ENCODE data around the gene SEZ6L.

Gene SEZ6L

DNA sequence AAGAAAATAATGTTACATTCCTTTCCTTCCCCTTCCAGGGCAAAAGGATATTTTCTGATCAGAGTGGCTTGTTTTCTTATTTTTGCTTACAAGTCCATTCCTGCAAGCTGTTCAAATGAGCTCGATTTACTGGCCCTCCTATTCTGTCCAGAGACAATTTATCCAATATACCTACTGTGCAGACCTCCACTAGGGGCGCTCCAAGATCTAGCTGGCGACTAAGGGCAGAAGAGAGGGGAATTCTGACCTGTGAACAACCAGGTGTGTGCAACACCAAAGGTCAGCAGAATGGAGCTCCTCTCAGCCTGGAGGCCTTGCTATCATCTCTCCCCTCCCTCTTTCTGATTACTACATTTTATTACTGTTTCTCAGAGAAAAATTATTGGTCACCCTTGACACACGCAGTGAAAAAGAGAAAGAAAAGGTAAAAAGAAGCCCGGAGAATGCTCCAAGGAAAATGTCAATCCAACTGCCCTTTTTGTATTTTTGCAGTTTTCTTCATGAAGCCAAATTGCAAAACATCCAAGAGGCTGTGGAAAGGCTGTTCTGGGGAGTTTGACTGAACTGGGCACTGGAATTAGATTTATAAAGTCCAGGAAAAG, 3.2 kb downstream of the SEZ6L start:
- peak; percentile 10 for DNase-seq (ENCODE audit: low read depth, low spot score)
- no peak overlapping the region for H3K27ac ChIP-seq

DNA sequence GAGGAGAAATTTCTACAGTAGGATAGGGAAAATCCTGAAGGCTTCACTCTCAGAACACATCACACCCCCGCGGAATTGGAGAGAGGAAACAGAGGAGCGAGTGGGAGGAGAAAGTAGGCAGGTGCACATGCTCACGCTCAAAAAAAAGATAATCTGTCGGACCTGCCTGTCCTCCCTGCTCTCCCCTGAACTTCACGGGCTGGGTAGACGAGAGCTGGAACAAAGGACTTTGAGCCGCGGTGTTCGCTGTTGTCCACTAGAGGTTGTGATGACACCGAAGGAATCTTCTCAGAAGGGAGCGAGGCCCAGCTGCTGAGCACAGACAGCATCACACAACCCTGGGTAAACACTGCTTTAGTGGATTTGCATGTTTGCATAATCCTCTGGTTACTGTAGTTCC, 5.0 kb downstream of the SEZ6L start:
- H3K27ac ChIP-seq = no peak overlapping the region
- DNase-seq (ENCODE audit: low read depth, low spot score) = no peak

DNA sequence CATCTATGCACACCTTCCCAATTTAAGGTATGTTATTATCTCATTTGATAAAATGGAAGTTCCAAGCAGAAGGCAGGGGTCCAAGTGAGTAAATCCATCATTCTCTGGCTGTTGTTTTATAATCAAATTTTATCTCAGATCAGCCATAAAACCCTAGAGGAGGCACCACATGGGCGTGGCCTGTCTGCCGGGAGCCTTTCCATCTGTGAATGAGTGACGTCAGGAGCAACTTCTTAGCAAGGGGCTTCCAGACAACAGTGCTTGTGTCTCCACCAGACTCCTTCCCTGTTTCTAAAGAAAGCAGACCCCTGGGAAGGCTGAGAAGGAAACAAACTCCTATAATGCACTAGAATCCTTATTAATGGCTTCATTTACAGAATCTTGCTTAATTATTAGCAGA, 13.5 kb downstream of the SEZ6L start:
- no peak for DNase-seq (ENCODE audit: low read depth, low spot score)
- H3K27ac ChIP-seq = no peak overlapping the region

DNA sequence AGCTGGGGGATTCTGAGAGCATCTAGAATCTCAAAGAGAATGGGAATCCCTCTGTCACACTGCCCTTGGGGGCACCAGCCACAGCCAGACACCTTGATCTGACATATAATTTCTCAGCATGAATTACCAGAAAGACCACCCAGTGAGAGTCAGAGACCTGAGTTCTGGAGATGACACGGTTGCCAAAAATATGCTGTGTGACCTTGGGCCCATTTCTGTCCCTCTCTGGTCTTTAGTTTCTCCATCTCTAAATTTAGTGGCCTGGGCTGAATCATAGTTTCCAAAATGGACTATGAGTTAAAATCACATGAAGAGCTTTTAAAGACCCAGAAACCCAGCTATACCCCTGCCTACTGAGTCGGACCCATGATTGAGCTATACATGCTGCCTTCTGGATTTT, 15.9 kb downstream of the SEZ6L start:
- H3K27ac ChIP-seq = no peak overlapping the region
- DNase-seq (ENCODE audit: low read depth, low spot score) = no peak

DNA sequence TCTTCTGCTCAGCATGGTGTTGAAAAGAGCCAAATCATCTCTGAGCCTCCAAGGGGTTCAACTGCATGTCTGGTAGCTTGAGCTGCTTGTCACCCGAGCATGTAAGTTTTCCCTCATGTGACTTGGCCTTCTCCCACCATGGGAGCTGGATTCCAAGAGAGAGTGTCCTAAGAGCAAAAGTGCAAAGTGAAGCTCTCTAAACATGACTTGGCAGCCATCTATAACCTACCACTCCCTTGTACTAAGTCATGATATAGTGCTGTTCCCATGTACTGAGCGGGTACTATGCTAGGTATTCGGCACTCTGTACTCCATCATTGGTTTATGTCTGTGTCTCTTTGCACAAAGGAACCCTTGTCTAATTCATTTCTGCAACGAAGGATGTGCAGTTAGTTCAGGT, 19.1 kb downstream of the SEZ6L start:
- no peak for DNase-seq (ENCODE audit: low read depth, low spot score)
- H3K27ac ChIP-seq = no peak overlapping the region

DNA sequence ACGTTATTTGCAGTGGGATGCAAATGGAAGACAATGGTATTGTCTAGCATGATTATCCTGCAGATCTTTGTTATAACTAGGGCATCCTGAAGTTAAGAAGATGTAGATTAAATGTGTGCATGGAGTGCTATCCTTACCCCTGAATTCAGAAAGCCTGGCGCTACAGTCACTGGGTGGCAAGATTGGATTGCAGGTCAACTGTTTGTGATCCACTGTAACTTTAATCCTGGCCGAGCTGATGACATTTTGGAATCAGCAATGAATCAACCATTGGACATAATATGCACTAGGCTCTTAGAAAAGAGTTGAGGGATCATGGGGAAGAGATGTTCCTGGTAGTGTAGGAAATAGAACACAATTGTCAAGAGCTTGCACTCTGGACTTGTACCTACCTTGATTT, 25.1 kb downstream of the SEZ6L start:
- no peak for DNase-seq (ENCODE audit: low read depth, low spot score)
- no peak overlapping the region for H3K27ac ChIP-seq

DNA sequence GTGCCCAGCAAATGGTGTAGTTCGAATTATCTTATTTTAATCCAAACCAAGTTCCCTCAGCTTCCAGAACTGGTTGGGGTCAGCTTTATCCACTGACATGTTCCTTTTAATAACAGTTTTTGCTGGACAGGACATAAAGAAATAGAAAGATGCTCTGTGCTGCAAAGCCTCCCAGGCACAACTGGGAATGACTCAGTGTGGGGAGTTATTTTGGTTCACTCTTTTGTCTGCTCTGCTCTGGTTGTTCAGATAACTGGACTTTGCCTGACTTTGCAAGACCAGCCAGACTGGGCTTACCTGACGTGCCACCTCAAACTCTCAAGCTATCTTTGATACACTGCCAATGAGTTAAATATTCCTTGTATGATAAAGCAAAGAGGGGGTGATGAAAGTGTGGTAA, 25.6 kb downstream of the SEZ6L start:
- no peak for DNase-seq (ENCODE audit: low read depth, low spot score)
- H3K27ac ChIP-seq = no peak overlapping the region

DNA sequence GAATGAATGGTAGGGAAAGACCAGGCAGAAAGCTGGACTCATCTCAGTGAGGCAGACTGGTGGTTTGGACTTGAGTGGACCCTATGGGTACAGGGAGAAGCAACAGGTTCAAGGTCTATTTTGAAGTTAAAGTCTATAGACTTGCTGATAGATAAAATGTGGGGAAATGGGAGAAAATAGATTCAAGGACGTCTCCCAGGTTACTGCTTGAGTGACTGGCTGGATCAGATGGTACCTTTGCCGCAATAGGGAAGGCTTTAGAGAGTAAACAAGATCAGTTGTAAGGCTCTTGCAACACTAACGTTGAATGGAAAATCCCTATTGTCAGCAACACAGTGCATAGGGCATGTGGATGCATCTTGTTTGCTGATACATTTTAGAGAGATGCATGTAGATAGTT, 27.4 kb downstream of the SEZ6L start:
- DNase-seq (ENCODE audit: low read depth, low spot score) = no peak
- no peak overlapping the region for H3K27ac ChIP-seq

DNA sequence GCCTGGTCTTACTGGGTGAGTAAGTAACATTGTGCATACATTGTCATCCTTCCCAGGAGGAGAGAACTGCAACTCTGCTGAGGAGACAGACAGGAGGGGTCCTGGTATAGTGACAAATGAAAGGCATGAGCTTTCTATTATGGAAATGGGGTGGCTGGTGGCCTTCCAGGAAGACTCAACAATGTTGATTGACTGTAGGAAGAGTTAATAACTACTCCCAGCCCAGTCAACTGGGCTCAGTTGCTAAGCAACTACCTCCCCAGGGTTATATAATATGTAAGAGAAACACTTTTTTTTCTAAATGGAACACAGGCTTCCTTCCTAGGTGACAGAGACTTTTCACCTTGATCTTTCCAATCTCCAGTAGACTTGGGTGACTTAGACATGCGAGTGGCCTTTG, 28.2 kb downstream of the SEZ6L start:
- no peak overlapping the region for H3K27ac ChIP-seq

DNA sequence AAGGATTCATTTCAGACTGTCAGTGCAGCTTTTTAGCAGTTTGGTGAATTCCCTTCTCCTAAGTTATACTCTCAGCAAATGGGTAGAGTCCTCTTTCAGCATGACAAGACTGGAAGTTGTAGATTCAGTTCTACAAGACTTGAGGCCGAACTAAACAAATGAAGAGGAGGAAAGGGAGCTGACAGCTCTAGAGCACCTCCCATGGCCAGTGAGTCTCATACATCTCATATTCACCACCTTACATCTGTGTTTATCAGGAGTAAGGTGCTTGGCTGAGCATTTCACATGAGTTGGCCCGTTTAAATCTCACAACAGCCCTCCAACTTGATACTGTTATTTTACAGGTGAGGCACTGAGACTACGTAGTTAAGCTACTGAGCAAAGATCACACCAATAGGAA, 30.4 kb downstream of the SEZ6L start:
- no peak overlapping the region for H3K27ac ChIP-seq
- DNase-seq (ENCODE audit: low read depth, low spot score) = no peak

More for the DNA sequence above, 28.2 kb downstream of the SEZ6L start:
- DNase-seq (ENCODE audit: low read depth, low spot score) = no peak

DNA sequence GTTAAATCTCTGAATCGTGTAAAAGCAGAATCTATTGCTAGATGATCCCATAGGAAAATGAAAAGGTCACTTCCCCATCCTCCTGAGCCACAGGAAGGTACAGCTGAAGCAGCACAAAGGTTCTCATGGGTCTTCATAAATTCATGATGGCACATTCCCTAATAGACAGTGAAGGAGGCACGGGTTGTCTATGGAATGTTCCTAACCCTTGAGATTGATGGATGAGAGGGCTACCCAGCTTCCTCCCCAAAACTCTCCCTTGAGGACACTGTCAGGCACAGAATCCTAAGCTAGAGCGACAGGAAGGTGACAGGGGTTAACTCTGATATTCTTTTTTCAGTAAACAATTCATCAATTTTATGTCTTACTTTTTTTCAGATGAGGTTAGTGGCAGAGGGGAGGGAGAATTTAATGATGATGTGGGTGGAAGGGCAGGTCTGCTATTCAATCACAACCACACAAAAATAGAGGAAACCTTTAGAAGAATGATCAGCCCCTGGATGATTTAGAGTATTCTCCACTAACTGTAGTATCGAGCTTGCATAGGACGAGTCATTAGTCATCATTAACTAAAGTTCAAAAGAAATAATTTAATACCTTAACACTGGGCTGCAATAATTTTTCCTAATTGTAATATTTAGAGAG, 33.1 kb downstream of the SEZ6L start:
- H3K27ac ChIP-seq = no peak overlapping the region

DNA sequence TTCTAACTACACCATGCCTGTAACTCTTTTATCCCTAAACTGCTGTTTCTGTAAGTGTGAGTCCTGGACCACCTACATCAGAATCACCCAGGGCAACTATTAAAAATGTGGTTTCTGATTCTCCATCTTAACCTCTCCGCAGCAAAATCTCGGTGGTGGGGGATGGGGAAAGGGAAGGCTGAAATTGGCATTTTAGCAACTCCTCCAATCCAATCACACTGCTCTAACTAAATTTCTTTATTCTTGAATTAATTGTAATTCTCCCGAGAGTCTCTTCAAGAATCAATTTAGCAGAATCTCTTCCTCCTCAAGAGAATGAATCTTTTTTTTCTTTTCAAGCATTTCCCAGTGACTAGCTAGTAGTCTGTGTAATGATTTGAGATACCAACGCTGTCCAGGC, 36.2 kb downstream of the SEZ6L start:
- no peak overlapping the region for H3K27ac ChIP-seq

More for the DNA sequence above, 33.1 kb downstream of the SEZ6L start:
- no peak for DNase-seq (ENCODE audit: low read depth, low spot score)

DNA sequence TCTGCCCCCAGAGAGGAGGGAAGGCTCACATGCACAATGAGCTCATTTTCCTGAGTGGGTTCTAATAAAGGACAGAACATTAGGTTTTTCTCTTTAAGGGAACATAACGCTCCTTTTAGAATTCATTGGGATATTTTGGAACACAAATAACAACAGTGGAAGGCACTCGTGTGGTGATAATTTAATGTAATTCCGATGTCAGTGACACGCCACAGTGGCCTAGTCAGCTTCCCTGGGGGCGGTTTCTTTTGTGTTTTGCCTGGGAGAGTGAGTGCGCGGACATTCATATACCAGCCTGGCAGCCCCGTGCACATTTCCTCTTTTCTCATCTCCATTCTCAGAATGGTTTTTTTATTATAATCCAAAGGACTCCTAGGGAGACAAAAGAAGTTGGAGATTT, 41.1 kb downstream of the SEZ6L start:
- no peak overlapping the region for H3K27ac ChIP-seq

More for the DNA sequence above, 36.2 kb downstream of the SEZ6L start:
- DNase-seq (ENCODE audit: low read depth, low spot score) = no peak

DNA sequence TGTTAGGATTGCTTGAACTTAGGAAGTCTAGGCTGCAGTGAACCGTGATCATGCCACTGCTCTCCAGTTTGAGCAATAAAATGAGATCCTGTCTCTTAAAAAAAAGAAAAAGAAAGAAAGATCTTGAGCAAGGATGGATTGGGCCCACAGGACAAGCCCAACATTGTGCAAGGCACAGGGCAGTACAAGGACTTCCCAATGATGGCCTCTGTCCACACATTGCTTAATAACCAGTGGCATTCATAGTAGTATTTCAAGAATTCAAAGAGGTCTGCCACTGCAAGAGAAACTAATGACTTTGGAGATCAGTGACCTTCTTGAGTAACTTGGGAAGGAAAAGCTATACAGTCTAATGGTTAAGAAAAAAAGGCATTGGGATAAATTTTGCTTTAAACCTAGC, 44.6 kb downstream of the SEZ6L start:
- H3K27ac ChIP-seq = no peak overlapping the region
- no peak for DNase-seq (ENCODE audit: low read depth, low spot score)

More for the DNA sequence above, 41.1 kb downstream of the SEZ6L start:
- no peak for DNase-seq (ENCODE audit: low read depth, low spot score)

DNA sequence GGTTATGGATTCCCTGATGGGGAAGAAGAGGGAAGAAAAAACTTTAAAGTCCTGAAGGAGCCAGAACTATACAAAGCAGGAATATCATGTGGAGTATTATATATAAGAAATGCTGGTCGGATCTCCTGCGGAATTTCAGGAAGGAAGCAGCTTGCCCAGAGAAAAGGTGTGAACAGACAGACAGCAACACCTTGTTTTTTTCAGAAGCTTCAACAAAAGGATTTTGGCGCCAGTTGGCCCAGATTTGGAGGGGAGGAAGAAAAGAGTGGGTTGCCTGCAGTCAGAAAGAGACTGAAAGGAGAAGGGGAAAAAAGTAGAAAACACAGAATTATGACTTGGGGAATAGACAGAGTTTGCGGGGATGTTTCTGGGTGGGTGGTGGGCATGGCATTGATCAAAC, 45.2 kb downstream of the SEZ6L start:
- no peak overlapping the region for H3K27ac ChIP-seq
- DNase-seq (ENCODE audit: low read depth, low spot score) = no peak

DNA sequence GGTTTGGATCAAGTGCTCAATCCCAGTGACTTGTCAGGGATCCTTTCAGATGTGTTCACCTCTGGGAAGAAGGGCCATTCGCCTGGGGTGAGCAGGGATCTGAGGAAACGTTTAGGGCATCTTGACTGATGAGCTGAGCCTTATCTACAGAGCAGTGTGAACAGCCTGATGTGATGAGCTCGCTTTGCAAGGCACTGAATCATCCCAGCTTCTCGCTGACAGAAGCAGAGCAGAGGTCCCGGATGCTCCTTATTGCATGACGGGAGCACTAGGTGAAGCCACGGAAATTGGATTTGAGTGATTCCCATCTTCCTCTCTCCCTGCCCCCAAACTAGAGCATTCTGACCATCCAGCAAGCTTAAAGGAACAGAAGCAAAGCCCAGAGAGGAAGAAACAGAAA, 46.5 kb downstream of the SEZ6L start:
- H3K27ac ChIP-seq = no peak overlapping the region
- no peak for DNase-seq (ENCODE audit: low read depth, low spot score)

DNA sequence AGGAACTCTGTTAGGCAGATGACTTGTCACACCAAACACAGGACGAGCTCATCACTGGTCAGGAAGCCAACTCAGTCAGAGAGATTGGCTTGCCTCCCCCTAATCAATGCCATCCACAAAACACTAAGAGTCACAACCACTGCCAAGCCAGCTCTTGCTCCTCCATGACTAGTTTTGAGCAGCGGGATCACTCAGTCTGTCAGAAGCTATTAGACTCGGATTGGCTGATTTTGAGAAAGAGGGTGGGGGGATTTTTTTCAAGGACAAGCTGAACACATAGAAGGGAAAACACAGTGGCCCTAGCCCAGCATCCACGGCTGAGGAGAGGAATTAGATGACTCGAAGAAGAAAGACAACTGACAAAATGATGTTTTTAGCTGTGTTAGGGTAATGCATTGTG, 55.9 kb downstream of the SEZ6L start:
- no peak overlapping the region for H3K27ac ChIP-seq
- DNase-seq (ENCODE audit: low read depth, low spot score) = no peak

DNA sequence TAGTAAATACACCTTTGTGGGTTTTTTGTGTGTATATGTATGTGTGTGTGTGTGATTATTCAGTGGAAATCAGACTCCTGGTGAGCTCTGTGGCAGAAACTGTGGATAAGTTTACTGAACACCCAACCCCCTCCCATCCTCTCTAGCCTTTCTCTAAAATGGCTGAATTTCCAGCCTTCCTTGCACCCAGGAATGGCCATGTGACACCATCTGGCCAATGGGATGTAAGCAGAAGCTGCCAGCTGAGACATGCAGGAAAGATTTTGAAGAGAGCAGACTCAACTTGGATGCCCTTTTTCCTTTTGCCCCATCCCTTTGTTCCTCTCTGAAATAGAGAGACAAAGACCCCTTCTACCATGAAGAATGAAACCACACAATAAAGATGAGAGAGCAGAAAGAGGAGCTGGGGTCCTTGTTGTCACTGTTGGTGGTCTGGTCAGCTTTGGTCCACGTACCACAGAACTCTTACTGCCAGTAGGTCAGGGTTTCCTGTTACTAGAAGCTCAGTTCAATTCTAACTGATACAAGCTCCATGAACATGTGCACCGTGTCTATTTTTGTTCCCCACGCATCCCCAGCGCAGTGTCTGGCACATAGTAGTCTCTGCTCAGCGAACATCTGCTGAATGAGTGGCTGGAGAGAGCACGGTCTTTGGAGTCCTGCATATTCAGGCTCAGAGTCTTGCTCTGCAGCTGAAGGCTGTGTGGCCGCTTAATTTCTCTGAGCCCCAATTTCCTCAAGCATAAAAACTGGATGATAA, 57.5 kb downstream of the SEZ6L start:
- no peak overlapping the region for H3K27ac ChIP-seq
- no peak for DNase-seq (ENCODE audit: low read depth, low spot score)

DNA sequence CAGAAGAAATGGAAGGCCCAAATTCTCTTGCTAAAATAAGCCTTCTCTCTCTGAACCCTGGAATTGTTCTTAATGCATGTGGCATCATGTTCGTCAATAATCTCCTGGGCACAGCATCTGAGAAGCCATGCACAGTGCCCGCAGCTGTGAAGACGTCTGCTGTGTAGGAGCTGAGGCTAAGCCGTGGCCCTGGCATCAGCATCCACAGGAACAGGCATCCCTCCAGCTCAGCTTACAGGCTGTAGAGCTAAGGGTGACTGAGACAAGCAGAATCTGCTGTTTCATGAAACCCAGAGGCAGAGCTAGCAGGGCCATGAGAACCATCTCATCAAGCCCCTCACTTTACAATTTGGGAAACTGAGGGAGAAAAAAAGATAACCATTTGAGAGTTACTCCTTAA, 60.6 kb downstream of the SEZ6L start:
- DNase-seq (ENCODE audit: low read depth, low spot score) = no peak
- no peak overlapping the region for H3K27ac ChIP-seq

DNA sequence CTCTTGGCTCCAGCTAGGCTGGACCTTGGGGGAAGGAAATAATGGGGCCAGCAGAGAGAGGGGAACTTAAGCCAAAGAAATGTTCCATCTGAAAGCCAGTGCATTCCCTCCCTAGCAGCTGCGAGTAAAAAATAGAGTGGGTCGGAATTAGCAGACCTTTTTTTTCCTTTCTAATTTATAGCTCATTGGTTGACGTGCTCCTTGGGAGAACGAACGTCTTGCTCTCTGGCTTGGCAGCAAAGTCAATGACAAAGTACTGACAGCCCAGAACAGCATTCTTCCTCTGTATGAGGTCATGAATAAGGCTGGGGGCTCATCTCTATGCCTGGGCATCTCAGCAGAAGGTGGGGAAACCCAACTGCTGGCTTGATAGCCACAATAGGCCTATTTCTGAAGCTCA, 65.0 kb downstream of the SEZ6L start:
- H3K27ac ChIP-seq = no peak overlapping the region
- DNase-seq (ENCODE audit: low read depth, low spot score) = no peak

DNA sequence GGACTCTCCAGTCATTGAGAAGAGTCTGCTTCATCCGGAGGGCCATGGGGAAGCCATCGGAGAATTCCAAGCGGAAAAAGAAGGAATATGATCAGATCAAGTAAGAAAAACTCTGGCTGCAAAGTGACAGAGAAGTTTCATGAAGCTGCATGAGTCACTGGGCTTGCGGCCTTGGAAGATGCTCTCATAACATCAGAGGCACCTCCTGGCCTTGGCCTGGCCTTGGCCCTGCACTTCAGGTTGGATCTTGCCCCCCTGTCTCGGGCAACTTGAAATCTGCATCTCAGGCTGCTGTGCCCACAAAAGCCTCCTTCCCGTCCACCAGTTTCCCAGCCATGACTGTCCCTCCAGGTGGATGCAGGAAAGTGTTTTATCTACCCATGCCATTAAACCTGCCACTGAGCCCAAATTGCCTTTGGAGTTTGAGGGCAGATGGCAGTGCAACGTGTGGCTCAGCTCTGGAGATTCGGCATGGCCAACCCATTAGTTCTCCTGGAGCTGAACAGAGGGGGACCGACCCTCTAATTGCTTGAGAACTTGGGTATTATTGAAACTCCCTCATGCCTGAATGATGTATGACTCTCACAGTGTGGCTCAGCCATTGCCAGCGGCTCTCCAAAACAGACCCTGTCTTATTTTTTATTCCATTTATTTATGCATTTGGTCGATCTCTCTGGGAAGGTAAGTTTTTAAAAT, 66.7 kb downstream of the SEZ6L start:
- no peak for DNase-seq (ENCODE audit: low read depth, low spot score)
- no peak overlapping the region for H3K27ac ChIP-seq

All from epithelial cell of prostate (primary cell).